B cell (primary cell): ENCODE data around the gene FAM151A. TPM values are rescaled to one million over a fixed set of nuclear protein-coding genes. Genes with fewer than 3 reads are reported as not detected.

ENCODE experiments used
- ATAC-seq: fragments of 200-7000 bp; cut with Tn5 transposase; one replicate; pipeline ENCODE4 v1.10.0; 2021; ENCODE audit warnings: low read depth, mild to moderate bottlenecking, moderate number of reproducible peaks, moderate library complexity
- CTCF ChIA-PET: fragments of 350-600 bp; sonication (Branson Sonifier 250); formaldehyde crosslinking; loops from one replicate; lab custom pipeline; 2021; ENCODE audit warnings: antibody characterized with exemption, inconsistent platforms; lab: Charles Lee
- POLR2A ChIA-PET: fragments of 350-600 bp; sonication (Branson Sonifier 250); formaldehyde crosslinking; loops from one replicate; lab custom pipeline; 2021; ENCODE audit warnings: antibody characterized with exemption; lab: Charles Lee
- DNase-seq: peaks from one replicate; pipeline ENCODE4 v3.0.0; 2013
- H2AFZ ChIP-seq: 2 replicates; pipeline ENCODE4 v1.6.1; 2012; ENCODE audit warnings: mild to moderate bottlenecking, low read depth, low read length; ENCODE audit not compliant: insufficient read depth, poor library complexity, severe bottlenecking
- H3K27ac ChIP-seq, 2 donors: 1 replicate in 1 of 2; 2 replicates in 1 of 2; pipeline ENCODE4 v1.5.1; 2012 to 2013; ENCODE audit warnings: low read length in 2 of 2, mild to moderate bottlenecking in 2 of 2, moderate library complexity in 1 of 2
- H3K27me3 ChIP-seq, 4 experiments: fragments of 200-600 bp in 1 of 4; sonication (generic) in 1 of 4; replicated peaks in 1 of 4; 1 replicate in 2 of 4; 2 replicates in 2 of 4; pipeline versions ENCODE4 v1.6.1 to v1.7.0; 2013 to 2016; ENCODE audit warnings: low read length in 3 of 4, mild to moderate bottlenecking in 2 of 4, mixed read lengths in 1 of 4, moderate library complexity in 1 of 4; ENCODE audit not compliant: insufficient read depth in 4 of 4, control insufficient read depth in 3 of 4; ENCODE audit errors: control extremely low read depth in 1 of 4
- H3K36me3 ChIP-seq, 2 experiments: replicated peaks in 1 of 2; 1 replicate in 1 of 2; 2 replicates in 1 of 2; pipeline versions ENCODE4 v1.6.1 to v1.7.1; 2013; ENCODE audit warnings: low read length in 1 of 2; ENCODE audit not compliant: insufficient read depth in 2 of 2, control insufficient read depth in 1 of 2; ENCODE audit errors: control extremely low read depth in 1 of 2, extremely low read depth in 1 of 2
- H3K4me1 ChIP-seq, 2 donors: fragments of 200-600 bp in 1 of 2; sonication (generic) in 1 of 2; 1 replicate in 1 of 2; 2 replicates in 1 of 2; pipeline versions ENCODE4 v1.5.1 to v1.6.1; 2013 to 2017; ENCODE audit warnings: low read length in 2 of 2; ENCODE audit not compliant: control insufficient read depth in 2 of 2, insufficient read depth in 2 of 2
- H3K4me2 ChIP-seq: replicated peaks from 2 replicates; pipeline ENCODE3; 2012; ENCODE audit warnings: mild to moderate bottlenecking, low read depth, low read length; ENCODE audit not compliant: poor library complexity, severe bottlenecking
- H3K4me3 ChIP-seq, 5 experiments: fragments of 200-600 bp in 1 of 5; sonication (generic) in 1 of 5; 1 replicate in 3 of 5; 2 replicates in 2 of 5; pipeline versions ENCODE4 v1.5.1 to v1.7.0; 2011 to 2016; ENCODE audit warnings: low read length in 4 of 5, mild to moderate bottlenecking in 4 of 5, low read depth in 2 of 5, control low read depth in 1 of 5, moderate library complexity in 1 of 5; ENCODE audit not compliant: insufficient read depth in 1 of 5; ENCODE audit errors: control extremely low read depth in 1 of 5, extremely low read depth in 1 of 5
- H3K79me2 ChIP-seq: fragments of 200-600 bp; sonication (generic); one replicate; pipeline ENCODE4 v1.6.0; 2016; ENCODE audit warnings: low read length; ENCODE audit not compliant: control insufficient read depth, insufficient read depth
- H3K9ac ChIP-seq: fragments of 200-600 bp; sonication (generic); 2 replicates; pipeline ENCODE4 v1.6.1; 2017; ENCODE audit warnings: mild to moderate bottlenecking, low read length, moderate library complexity
- H3K9me3 ChIP-seq, 3 donors: one replicate each; pipeline versions ENCODE4 v1.6.1 to v1.7.1; 2013; ENCODE audit warnings: low read length in 2 of 3; ENCODE audit not compliant: control insufficient read depth in 2 of 3, insufficient read depth in 1 of 3; ENCODE audit errors: control extremely low read depth in 1 of 3
- H4K20me1 ChIP-seq: 2 replicates; pipeline ENCODE4 v1.6.0; 2012; ENCODE audit warnings: mild to moderate bottlenecking, low read length; ENCODE audit not compliant: insufficient read depth, control insufficient read depth, poor library complexity, severe bottlenecking
- H3K27ac Mint-ChIP-seq: one replicate; pipeline ENCODE4 v1.8.0; 2021; ENCODE audit warnings: mixed read lengths
- H3K27me3 Mint-ChIP-seq: one replicate; pipeline ENCODE4 v1.8.0; 2021; ENCODE audit warnings: mixed read lengths
- H3K4me1 Mint-ChIP-seq: one replicate; pipeline ENCODE4 v1.8.0; 2021; ENCODE audit warnings: mixed read lengths
- H3K4me3 Mint-ChIP-seq: one replicate; pipeline ENCODE4 v1.8.0; 2021; ENCODE audit warnings: mixed read lengths
- H3K9me3 Mint-ChIP-seq: one replicate; pipeline ENCODE4 v1.8.0; 2022; ENCODE audit warnings: mixed read lengths; ENCODE audit not compliant: insufficient read depth
- EZH2 ChIP-seq: IDR thresholded peaks from 2 replicates; pipeline ENCODE4 v1.6.1; 2012; ENCODE audit warnings: borderline replicate concordance, low read depth, mild to moderate bottlenecking, moderate library complexity, low read length; ENCODE audit not compliant: insufficient read depth, poor library complexity, severe bottlenecking
- WGBS: methylation state at CpG from one replicate; pipeline ENCODE4 v1.1.5; 2013; ENCODE audit warnings: missing lambda C conversion rate; ENCODE audit not compliant: insufficient coverage; 5-methylcytosine and 5-hydroxymethylcytosine counted together
- intact Hi-C: fragments of 100-400 bp; cut with micrococcal nuclease; formaldehyde crosslinking; loops from one replicate; pipeline ENCODE4 v1.10.0; 2022
- polyA plus RNA-seq: library from polyadenylated mRNA; depleted of rRNA; stranded (reverse); fragments of >200 nt; gene quantifications from 2 replicates; pipeline ENCODE4 v1.2.3, GENCODE V29; 2012
- total RNA-seq, 2 donors: library from RNA; stranded (reverse); fragments of 120-200 nt in 1 of 2; gene quantifications; 1 replicate in 1 of 2; 2 replicates in 1 of 2; pipeline versions ENCODE4 v1.2.3 to v1.2.4, GENCODE V29; 2013 to 2022
- TF ChIP-seq, protein P1 (sequence below): fragments of 200-600 bp; IDR thresholded peaks from one replicate; pipeline ENCODE4 v1.8.0; 2022; ENCODE audit warnings: antibody characterized with exemption, mild to moderate bottlenecking

The FAM151A gene
- total and polyA plus RNA-seq, 2 donors (not counting 1 experiment from before 2014, with no cell fraction given) = not detected

DNA sequence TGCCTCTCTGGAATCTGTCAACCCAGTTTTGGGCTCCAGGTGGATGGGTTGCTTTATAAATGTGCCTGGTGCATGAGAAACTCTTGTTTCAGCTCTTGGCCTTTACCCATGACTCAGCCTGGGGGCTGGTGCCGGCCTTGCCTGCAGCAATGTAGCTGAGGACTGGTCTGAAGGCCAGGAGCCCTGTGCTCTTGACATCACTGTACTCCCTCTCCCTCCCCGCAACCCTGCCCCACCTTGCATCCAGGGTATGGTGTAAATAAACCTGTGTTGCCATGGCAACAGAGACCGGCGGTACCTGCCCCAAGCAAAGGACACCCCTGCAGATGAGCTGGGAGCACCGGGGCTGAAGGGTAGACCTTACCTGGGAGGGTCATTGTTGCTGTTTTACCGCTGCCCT is 13.3 kb downstream of the FAM151A start:
- no peak overlapping the region for H3K27ac ChIP-seq
- H3K36me3 ChIP-seq = no peaks in the 10 kb centered on the region
- WGBS = 82% methylated on average over 5 of the region's 6 CpGs

DNA sequence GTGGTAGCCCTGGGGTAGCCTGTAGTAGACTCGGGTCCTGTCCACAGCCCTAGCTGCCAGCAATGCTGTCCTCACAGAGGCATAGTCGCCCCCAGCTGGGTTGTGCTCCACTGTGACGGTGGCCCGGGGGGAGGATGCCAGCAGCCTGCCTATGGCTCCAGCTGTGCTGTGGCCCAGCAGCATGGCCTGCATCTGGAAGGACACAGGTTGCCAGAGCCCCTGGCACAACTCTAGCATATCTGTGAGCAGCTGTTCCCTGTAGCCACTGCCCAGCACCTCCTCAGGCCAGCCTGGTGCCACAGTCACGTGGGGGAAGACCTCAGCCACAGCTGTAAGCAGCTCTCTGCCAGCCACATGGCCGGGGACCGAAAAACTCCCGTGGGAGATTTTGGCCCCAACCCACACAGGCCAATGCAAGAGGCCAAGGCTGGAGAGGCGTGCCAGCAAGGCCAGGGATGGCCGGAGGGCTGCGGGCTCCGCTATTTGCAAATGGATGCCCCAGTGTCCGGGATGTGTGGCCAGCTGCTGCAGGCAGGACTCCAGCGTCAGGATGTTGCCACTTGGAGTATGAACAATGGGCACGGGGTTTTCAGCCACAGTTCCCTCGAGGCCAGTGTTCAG is 13.9 kb downstream of the FAM151A start:
- no peak overlapping the region for H3K4me2 ChIP-seq
- H3K27ac ChIP-seq = no peak overlapping the region
- H3K79me2 ChIP-seq = no peaks in the 10 kb centered on the region
- no peak overlapping the region for H3K27ac Mint-ChIP-seq
- no peaks in the 10 kb centered on the region for H4K20me1 ChIP-seq
- no peaks in the 10 kb centered on the region for H3K27me3 Mint-ChIP-seq
- H3K27me3 ChIP-seq = no peaks in the 10 kb centered on the region
- intact Hi-C loops = no loop called here
- no peaks in the 10 kb centered on the region for H3K4me1 ChIP-seq
- no peak for DNase-seq
- H3K9me3 Mint-ChIP-seq = no peaks in the 10 kb centered on the region
- H3K9me3 ChIP-seq = no peaks in the 10 kb centered on the region
- peaks cover 6% of the 10 kb centered on the region for H3K4me1 Mint-ChIP-seq
- no peak overlapping the region for H3K9ac ChIP-seq
- no peak for ATAC-seq
- ChIA-PET CTCF (no interaction called here), POLR2A (no interaction called here)
- H3K4me3 ChIP-seq = no peak overlapping the region
- TF ChIP-seq EZH2 = no peak
- TF ChIP-seq, protein P1, sequence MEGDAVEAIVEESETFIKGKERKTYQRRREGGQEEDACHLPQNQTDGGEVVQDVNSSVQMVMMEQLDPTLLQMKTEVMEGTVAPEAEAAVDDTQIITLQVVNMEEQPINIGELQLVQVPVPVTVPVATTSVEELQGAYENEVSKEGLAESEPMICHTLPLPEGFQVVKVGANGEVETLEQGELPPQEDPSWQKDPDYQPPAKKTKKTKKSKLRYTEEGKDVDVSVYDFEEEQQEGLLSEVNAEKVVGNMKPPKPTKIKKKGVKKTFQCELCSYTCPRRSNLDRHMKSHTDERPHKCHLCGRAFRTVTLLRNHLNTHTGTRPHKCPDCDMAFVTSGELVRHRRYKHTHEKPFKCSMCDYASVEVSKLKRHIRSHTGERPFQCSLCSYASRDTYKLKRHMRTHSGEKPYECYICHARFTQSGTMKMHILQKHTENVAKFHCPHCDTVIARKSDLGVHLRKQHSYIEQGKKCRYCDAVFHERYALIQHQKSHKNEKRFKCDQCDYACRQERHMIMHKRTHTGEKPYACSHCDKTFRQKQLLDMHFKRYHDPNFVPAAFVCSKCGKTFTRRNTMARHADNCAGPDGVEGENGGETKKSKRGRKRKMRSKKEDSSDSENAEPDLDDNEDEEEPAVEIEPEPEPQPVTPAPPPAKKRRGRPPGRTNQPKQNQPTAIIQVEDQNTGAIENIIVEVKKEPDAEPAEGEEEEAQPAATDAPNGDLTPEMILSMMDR = no peak
- 87% methylated on average over 16 of the region's 16 CpGs for WGBS
- no peaks in the 10 kb centered on the region for H3K36me3 ChIP-seq
- H3K4me3 Mint-ChIP-seq = no peak overlapping the region
- no peak overlapping the region for H2AFZ ChIP-seq

More for the DNA sequence above, 13.3 kb downstream of the FAM151A start:
- Mint-ChIP-seq H3K4me3 (no peak overlapping the region), H3K27ac (no peak overlapping the region), H3K27me3 (no peaks in the 10 kb centered on the region), H3K4me1 (no peaks in the 10 kb centered on the region), H3K9me3 (no peaks in the 10 kb centered on the region)
- Histone ChIP-seq H2AFZ (no peak overlapping the region), H4K20me1 (no peaks in the 10 kb centered on the region), H3K4me2 (no peak overlapping the region), H3K4me1 (no peaks in the 10 kb centered on the region), H3K4me3 (no peak overlapping the region), H3K27me3 (no peaks in the 10 kb centered on the region), H3K79me2 (no peaks in the 10 kb centered on the region), H3K9me3 (no peaks in the 10 kb centered on the region), H3K9ac (no peak overlapping the region)
- POLR2A ChIA-PET = no interaction called here
- TF ChIP-seq, protein P1 = no peak
- TF ChIP-seq EZH2 = no peak
- intact Hi-C loops = no loop called here
- DNase-seq = no peak
- CTCF ChIA-PET = no interaction called here
- no peak for ATAC-seq
